HT-29 (cell line): ENCODE results near the gene TTYH1. TPM values are rescaled to one million over a fixed set of nuclear protein-coding genes. Genes with fewer than 3 reads are reported as not detected.
"Not testable (repeated sequence)": the region's sequence is repeated elsewhere in the genome, so short reads cannot be mapped to it uniquely, and the experiment has no call there.

Source experiments
- DNase-seq: peaks from one replicate; pipeline ENCODE4 v3.0.0-alpha.2; 2015; ENCODE audit warnings: low spot score
- total RNA-seq: library from RNA; depleted of rRNA; stranded (reverse); fragments of >200 nt; shearing (Covaris generic); gene quantifications from 2 replicates; pipeline ENCODE4 v1.2.3, GENCODE V29; 2014

TTYH1 gene
- total RNA-seq, 1 experiment from 2014 or later: not detected

GRCh38 chr19:54459282-54460229, 44.3 kb downstream of the TTYH1 start:
- no peak for DNase-seq

GRCh38 chr19:54460230-54461005, 45.2 kb downstream of the TTYH1 start:
- no peak for DNase-seq

GRCh38 chr19:54461210-54461609, 45.9 kb downstream of the TTYH1 start:
- no peak for DNase-seq

GRCh38 chr19:54461613-54462012, 46.3 kb downstream of the TTYH1 start:
- DNase-seq: no peak

- no peak for DNase-seq
These were observed 46.9 kb downstream of the TTYH1 start for GRCh38 chr19:54462047-54462654.

GRCh38 chr19:54462655-54463530, 47.6 kb downstream of the TTYH1 start:
- peak; percentile 88 for DNase-seq

- DNase-seq: peak; percentile 100
These were observed 48.3 kb downstream of the TTYH1 start, which contains the start of gene LENG9 for GRCh38 chr19:54463531-54464043. Gene LENG9 (minus strand): TSS chr19:54463778. CDS start chr19:54463526, 252 bp downstream.

- DNase-seq: peak; percentile 100
These were observed 48.9 kb downstream of the TTYH1 start for GRCh38 chr19:54464044-54464629.

- DNase-seq: peak; percentile 97
These were observed 49.6 kb downstream of the TTYH1 start for GRCh38 chr19:54464630-54465425.

GRCh38 chr19:54465426-54466109, 50.3 kb downstream of the TTYH1 start:
- DNase-seq: no peak

- DNase-seq: not testable (repeated sequence)
These were observed 50.8 kb downstream of the TTYH1 start for GRCh38 chr19:54466110-54466480.

GRCh38 chr19:54469496-54469934, 54.3 kb downstream of the TTYH1 start:
- DNase-seq: peak; percentile 75

GRCh38 chr19:54470276-54470887, 55.1 kb downstream of the TTYH1 start:
- no peak for DNase-seq

- peak; percentile 86 for DNase-seq
These were observed 55.9 kb downstream of the TTYH1 start for GRCh38 chr19:54470991-54471782.

- DNase-seq: no peak
These were observed 58.0 kb downstream of the TTYH1 start, which contains the start of gene CDC42EP5 for GRCh38 chr19:54473071-54473891. Gene CDC42EP5 (minus strand): TSS chr19:54473296. CDS start chr19:54465547, 7,749 bp downstream.

GRCh38 chr19:54473892-54474372, 58.7 kb downstream of the TTYH1 start:
- no peak for DNase-seq
